K562 (cell line): ENCODE measurements around the gene SYNPR.

Experiments
- BHLHE40 ChIP-seq: IDR thresholded peaks from 2 replicates; pipeline ENCODE4 v1.6.1; 2011; ENCODE audit warnings: low read length, improper control_type of control experiment
- CTBP1 ChIP-seq: fragments of 450-650 bp; IDR thresholded peaks from 2 replicates; pipeline ENCODE4 v1.6.1; 2016; ENCODE audit warnings: borderline replicate concordance
- FOXA1 ChIP-seq: fragments of 450-650 bp; IDR thresholded peaks from 2 replicates; pipeline ENCODE4 v1.6.1; 2016; ENCODE audit warnings: mild to moderate bottlenecking, borderline replicate concordance
- MAZ ChIP-seq, 2 experiments: fragments of 450-650 bp in 1 of 2; sonication (generic) in 1 of 2; formaldehyde crosslinking; IDR thresholded peaks in 1 of 2; conservative IDR thresholded peaks in 1 of 2; 2 replicates each; pipeline versions ENCODE4 v1.4.0 to v1.5.0; 2020; ENCODE audit warnings: mild to moderate bottlenecking in 1 of 2, missing genetic modification reagents in 1 of 2
- NR3C1 ChIP-seq: sonication (generic); formaldehyde crosslinking; IDR thresholded peaks from 2 replicates; pipeline ENCODE4 v1.8.1; 2022; ENCODE audit warnings: missing genetic modification reagents
- SP1 ChIP-seq: sonication (generic); formaldehyde crosslinking; IDR thresholded peaks from 2 replicates; pipeline ENCODE4 v1.8.1; 2022; ENCODE audit warnings: mild to moderate bottlenecking, missing genetic modification reagents
- SRSF3 ChIP-seq: fragments of 200-400 bp; formaldehyde crosslinking; IDR thresholded peaks from 2 replicates; pipeline ENCODE4 v1.6.1; 2016; ENCODE audit warnings: mild to moderate bottlenecking, low read length, moderate library complexity; ENCODE audit not compliant: insufficient read depth
- TF ChIP-seq, protein P1 (sequence below), 3 experiments: IDR thresholded peaks in 2 of 3; conservative IDR thresholded peaks in 1 of 3; 2 replicates each; pipeline ENCODE4 v1.5.1; 2011 to 2012; ENCODE audit warnings: low read length in 3 of 3, mild to moderate bottlenecking in 3 of 3, control low read depth in 2 of 3, improper control_type of control experiment in 1 of 3, inconsistent platforms in 1 of 3, low read depth in 1 of 3, mixed read lengths in 1 of 3, moderate library complexity in 1 of 3; ENCODE audit not compliant: insufficient read depth in 2 of 3
- TF ChIP-seq, protein P2 (sequence below): sonication (generic); formaldehyde crosslinking; IDR thresholded peaks from 2 replicates; pipeline ENCODE4 v1.8.0; 2022; ENCODE audit warnings: missing genetic modification reagents, mild to moderate bottlenecking, borderline replicate concordance
- TF ChIP-seq, protein P3 (sequence below): sonication (generic); formaldehyde crosslinking; IDR thresholded peaks from 2 replicates; pipeline ENCODE4 v1.5.0; 2020; ENCODE audit warnings: missing genetic modification reagents

DNA sequence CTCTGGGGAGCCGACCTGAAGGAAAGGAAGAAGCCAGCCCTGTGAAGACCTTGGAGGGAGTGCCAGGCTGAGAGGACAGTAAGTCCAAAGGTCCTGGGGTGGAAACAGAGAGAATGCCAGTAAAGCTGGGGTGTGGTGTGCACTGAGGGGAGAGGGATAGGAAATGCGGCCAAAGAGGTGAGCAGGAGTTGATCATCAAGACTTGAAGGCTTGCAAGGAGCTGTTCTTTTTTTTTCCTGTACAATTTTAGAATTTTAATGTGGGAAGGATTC lies 73.8 kb downstream of the SYNPR start:
- TF ChIP-seq FOXA1: no peak
- no peak for TF ChIP-seq SP1 (CRISPR knock-in tag)
- TF ChIP-seq MAZ (CRISPR knock-in tag; conservative IDR thresholded peaks at IDR 0.05 in 1 of 2, IDR thresholded peaks at IDR 0.05 in 1 of 2): no peak
- TF ChIP-seq, protein P1, sequence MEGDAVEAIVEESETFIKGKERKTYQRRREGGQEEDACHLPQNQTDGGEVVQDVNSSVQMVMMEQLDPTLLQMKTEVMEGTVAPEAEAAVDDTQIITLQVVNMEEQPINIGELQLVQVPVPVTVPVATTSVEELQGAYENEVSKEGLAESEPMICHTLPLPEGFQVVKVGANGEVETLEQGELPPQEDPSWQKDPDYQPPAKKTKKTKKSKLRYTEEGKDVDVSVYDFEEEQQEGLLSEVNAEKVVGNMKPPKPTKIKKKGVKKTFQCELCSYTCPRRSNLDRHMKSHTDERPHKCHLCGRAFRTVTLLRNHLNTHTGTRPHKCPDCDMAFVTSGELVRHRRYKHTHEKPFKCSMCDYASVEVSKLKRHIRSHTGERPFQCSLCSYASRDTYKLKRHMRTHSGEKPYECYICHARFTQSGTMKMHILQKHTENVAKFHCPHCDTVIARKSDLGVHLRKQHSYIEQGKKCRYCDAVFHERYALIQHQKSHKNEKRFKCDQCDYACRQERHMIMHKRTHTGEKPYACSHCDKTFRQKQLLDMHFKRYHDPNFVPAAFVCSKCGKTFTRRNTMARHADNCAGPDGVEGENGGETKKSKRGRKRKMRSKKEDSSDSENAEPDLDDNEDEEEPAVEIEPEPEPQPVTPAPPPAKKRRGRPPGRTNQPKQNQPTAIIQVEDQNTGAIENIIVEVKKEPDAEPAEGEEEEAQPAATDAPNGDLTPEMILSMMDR (IDR thresholded peaks at IDR 0.05 in 2 of 3, conservative IDR thresholded peaks at IDR 0.05 in 1 of 3; ENCODE audit: insufficient read depth in 2 of 3, low read depth in 1 of 3, low read length in 3 of 3): no peak
- no peak for TF ChIP-seq NR3C1 (CRISPR knock-in tag)
- no peak for TF ChIP-seq SRSF3
- no peak for TF ChIP-seq CTBP1
- TF ChIP-seq, protein P2, sequence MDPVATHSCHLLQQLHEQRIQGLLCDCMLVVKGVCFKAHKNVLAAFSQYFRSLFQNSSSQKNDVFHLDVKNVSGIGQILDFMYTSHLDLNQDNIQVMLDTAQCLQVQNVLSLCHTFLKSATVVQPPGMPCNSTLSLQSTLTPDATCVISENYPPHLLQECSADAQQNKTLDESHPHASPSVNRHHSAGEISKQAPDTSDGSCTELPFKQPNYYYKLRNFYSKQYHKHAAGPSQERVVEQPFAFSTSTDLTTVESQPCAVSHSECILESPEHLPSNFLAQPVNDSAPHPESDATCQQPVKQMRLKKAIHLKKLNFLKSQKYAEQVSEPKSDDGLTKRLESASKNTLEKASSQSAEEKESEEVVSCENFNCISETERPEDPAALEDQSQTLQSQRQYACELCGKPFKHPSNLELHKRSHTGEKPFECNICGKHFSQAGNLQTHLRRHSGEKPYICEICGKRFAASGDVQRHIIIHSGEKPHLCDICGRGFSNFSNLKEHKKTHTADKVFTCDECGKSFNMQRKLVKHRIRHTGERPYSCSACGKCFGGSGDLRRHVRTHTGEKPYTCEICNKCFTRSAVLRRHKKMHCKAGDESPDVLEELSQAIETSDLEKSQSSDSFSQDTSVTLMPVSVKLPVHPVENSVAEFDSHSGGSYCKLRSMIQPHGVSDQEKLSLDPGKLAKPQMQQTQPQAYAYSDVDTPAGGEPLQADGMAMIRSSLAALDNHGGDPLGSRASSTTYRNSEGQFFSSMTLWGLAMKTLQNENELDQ (CRISPR knock-in tag): no peak
- TF ChIP-seq, protein P3, sequence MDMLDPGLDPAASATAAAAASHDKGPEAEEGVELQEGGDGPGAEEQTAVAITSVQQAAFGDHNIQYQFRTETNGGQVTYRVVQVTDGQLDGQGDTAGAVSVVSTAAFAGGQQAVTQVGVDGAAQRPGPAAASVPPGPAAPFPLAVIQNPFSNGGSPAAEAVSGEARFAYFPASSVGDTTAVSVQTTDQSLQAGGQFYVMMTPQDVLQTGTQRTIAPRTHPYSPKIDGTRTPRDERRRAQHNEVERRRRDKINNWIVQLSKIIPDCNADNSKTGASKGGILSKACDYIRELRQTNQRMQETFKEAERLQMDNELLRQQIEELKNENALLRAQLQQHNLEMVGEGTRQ (CRISPR knock-in tag): no peak
- TF ChIP-seq BHLHE40: no peak
